ENCODE measurements around the gene PPIA. TPM values are rescaled to one million over a fixed set of nuclear protein-coding genes. Genes with fewer than 3 reads are reported as not detected.

PPIA gene
- total RNA-seq, 1 donor from 2014 or later: 935 TPM

DNA sequence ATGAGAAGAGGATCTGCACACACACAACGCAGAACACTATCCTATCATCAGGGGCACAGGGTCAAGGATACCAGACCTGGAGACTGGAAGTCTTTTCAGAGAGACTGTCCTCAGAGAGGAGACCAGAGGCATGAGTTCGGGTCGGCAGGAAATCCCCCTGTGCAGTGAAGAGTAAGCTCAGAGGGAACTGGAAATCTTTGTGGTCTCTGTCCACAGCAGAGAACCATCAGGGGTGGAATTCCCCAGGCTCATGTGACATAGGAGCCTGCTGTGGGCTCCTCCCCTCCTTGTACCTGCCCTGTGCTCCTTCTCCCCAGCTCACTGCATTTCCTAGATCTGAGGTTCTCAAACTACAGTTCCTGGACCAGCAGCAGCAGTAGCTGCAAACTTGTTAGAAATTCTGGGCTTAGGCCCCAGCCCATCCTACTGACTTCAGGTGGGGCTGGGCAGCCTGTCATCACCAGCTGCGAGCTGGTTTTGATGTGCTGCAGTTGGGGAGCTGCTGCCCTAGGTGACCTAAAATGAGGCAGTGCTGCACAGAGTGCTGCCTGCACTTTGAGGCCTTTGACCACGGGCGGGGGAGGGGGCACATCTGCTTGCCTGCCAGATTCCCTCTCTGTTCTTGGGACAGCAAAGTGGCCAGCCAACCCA, 45.4 kb upstream of the PPIA start:
- no peak for DNase-seq (ENCODE audit: low spot score in 2 of 2, unreplicated experiment in 2 of 2)
- peaks cover 10% of the 10 kb centered on the region for H3K36me3 Mint-ChIP-seq
- no peaks in the 10 kb centered on the region for H3K27me3 Mint-ChIP-seq (ENCODE audit: low read depth)
- H3K4me3 Mint-ChIP-seq: peak overlapping the region; percentile 69
- H3K27ac Mint-ChIP-seq: peak overlapping the region; percentile 6
- peaks cover 3% of the 10 kb centered on the region for H3K9me3 Mint-ChIP-seq
- TF ChIP-seq, protein P1, sequence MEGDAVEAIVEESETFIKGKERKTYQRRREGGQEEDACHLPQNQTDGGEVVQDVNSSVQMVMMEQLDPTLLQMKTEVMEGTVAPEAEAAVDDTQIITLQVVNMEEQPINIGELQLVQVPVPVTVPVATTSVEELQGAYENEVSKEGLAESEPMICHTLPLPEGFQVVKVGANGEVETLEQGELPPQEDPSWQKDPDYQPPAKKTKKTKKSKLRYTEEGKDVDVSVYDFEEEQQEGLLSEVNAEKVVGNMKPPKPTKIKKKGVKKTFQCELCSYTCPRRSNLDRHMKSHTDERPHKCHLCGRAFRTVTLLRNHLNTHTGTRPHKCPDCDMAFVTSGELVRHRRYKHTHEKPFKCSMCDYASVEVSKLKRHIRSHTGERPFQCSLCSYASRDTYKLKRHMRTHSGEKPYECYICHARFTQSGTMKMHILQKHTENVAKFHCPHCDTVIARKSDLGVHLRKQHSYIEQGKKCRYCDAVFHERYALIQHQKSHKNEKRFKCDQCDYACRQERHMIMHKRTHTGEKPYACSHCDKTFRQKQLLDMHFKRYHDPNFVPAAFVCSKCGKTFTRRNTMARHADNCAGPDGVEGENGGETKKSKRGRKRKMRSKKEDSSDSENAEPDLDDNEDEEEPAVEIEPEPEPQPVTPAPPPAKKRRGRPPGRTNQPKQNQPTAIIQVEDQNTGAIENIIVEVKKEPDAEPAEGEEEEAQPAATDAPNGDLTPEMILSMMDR (IDR thresholded peaks at IDR 0.05; ENCODE audit: unreplicated experiment): no peak
- peaks cover 31% of the 10 kb centered on the region for H3K4me1 Mint-ChIP-seq

DNA sequence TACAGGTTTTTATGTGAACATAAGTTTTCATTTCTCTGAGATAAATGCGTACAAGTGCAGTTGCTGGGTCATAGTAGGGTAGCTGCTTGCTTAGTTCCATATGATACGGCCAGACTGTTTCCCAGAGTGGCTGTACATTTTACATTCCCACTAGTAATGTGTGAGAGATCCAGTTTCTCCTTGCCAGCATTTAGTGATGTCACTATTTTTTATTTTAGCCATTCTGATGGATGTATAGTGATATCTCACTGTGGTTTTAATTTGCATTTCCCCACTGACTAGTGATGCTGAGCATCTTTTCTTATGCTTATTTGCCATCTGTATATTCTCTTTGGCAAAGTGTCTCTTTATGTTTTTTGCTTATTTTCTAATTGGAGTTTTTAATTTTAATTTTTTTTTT, 43.7 kb upstream of the PPIA start:
- no peak overlapping the region for H3K4me3 Mint-ChIP-seq

DNA sequence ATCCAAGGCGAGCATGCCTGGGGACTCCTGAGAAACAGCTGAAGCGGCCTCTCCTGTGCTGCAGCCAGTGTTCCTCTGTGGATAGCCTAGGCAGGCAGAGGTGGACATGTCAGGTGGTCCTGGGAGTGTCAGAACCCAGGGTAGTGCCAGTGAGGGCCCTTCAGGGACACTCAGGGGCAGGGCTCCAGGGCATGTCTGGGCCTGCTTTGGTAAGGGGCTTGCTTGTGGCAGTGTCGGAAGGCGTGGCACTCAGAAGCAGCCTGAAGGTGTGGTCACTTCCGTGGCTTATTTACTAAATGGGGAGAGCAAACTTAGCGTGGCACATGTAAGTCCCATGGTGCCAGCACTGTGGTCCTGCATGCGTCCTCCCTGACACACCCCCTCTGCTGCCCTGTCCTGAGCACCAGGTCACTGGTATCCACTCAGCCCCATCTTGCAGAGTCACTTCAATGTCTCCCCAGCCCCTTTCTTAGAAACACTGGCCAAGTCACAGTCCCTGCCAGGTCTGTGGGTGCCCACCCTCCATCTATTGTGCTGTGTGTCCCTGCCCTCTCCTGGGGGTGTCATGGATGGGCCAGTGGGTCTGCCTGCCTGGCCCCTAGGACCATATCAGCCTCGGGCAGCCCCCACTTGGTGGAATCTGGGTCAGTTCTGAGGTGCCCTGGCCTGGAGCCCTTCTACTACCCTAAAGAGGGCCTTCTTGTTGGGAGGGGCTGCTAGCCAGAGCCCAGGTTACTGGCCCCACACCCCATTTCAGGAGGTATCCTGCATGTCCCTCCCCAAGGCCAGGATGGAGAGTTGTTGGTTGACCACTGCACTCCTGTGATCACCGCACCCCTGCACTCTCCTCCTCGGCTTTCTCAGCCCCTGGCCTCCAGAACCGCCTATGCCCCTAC, 41.4 kb upstream of the PPIA start:
- DNase-seq (ENCODE audit: low spot score in 2 of 2, unreplicated experiment in 2 of 2): no peak
- TF ChIP-seq, protein P1 (IDR thresholded peaks at IDR 0.05; ENCODE audit: unreplicated experiment): no peak
- no peak overlapping the region for H3K4me3 Mint-ChIP-seq
- H3K36me3 Mint-ChIP-seq: peaks cover 14% of the 10 kb centered on the region
- peak overlapping the region; percentile 9 for H3K27ac Mint-ChIP-seq
- H3K9me3 Mint-ChIP-seq: peaks cover 3% of the 10 kb centered on the region
- H3K4me1 Mint-ChIP-seq: peaks cover 19% of the 10 kb centered on the region
- H3K27me3 Mint-ChIP-seq (ENCODE audit: low read depth): no peaks in the 10 kb centered on the region

More for the DNA sequence above, 43.7 kb upstream of the PPIA start:
- Mint-ChIP-seq H3K9me3 (peaks cover 3% of the 10 kb centered on the region), H3K36me3 (peaks cover 10% of the 10 kb centered on the region), H3K4me1 (peaks cover 27% of the 10 kb centered on the region), H3K27me3 (ENCODE audit: low read depth) (no peaks in the 10 kb centered on the region), H3K27ac (no peak overlapping the region)
- no peak for DNase-seq (ENCODE audit: low spot score in 2 of 2, unreplicated experiment in 2 of 2)
- TF ChIP-seq, protein P1 (IDR thresholded peaks at IDR 0.05; ENCODE audit: unreplicated experiment): no peak

DNA sequence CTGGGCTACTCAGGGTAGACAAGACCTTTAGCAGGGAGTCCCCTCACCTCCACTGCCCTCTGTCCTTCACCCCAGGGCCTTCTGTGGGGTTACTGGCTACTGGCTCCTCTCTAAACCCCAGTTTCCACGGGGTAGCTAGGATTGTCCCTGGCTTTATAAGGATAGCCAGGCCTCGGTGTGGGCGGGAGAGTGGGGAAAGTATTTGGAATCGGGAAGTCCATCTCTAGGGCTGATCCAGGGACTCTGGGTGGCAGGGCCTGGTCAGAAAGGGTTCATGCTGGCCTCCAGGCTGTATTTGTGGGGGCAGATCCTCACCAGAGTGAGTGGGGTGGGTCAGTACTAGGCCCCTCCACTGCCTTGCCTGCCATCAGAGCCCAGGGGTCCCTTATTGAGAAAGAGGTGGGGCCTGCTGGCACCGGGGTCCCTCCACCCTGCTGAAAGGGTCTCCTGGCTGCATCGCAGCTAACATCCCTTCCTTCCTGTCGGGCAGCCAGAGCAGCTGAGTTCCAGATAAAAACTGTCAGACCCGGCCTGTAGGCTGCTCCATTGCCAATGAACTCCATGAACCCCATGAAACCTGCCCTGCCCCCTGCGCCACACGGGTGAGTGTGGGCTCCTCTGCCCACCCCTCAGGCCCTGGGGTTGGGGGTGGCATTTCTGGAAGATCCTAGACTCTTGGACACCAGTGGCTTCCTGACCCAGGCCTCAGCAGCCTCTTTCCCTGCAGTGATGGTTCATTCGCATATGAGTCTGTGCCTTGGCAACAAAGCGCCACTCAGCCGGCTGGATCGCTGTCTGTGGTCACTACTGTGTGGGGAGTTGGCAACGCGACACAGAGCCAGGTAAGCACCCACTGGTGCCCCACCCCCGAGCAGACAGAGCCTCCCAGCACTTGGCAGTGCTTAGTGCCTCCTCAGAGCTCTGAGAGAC, 40.5 kb upstream of the PPIA start:
- DNase-seq (ENCODE audit: low spot score in 2 of 2, unreplicated experiment in 2 of 2): no peak
- H3K4me1 Mint-ChIP-seq: peaks cover 11% of the 10 kb centered on the region
- peaks cover 3% of the 10 kb centered on the region for H3K9me3 Mint-ChIP-seq
- peak overlapping the region; percentile 9 for H3K27ac Mint-ChIP-seq
- peaks cover 14% of the 10 kb centered on the region for H3K36me3 Mint-ChIP-seq
- no peaks in the 10 kb centered on the region for H3K27me3 Mint-ChIP-seq (ENCODE audit: low read depth)
- no peak overlapping the region for H3K4me3 Mint-ChIP-seq
- TF ChIP-seq, protein P1 (IDR thresholded peaks at IDR 0.05; ENCODE audit: unreplicated experiment): no peak

DNA sequence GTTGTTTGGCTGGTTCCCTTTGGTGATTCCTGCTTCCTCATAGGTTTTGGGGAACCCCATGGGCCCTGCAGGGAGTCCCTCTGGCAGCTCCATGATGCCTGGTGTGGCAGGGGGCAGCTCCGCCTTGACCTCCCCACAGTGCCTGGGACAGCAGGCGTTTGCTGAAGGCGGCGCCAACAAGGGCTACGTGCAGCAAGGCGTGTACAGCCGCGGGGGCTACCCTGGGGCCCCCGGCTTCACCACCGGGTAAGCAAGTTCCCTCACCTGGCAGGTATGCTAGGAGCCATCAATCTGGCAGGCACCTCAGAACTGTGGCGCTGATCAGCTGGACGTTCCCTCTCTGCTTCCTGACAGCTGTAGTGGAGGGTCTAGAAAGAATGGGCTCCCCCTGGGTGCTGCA, 39.6 kb upstream of the PPIA start:
- H3K27me3 Mint-ChIP-seq (ENCODE audit: low read depth): no peaks in the 10 kb centered on the region

More for the DNA sequence above, 39.6 kb upstream of the PPIA start:
- TF ChIP-seq, protein P1 (IDR thresholded peaks at IDR 0.05; ENCODE audit: unreplicated experiment): no peak
- peaks cover 3% of the 10 kb centered on the region for H3K9me3 Mint-ChIP-seq
- H3K27ac Mint-ChIP-seq: no peak overlapping the region
- H3K4me3 Mint-ChIP-seq: no peak overlapping the region
- peaks cover 7% of the 10 kb centered on the region for H3K4me1 Mint-ChIP-seq
- peaks cover 13% of the 10 kb centered on the region for H3K36me3 Mint-ChIP-seq
- no peak for DNase-seq (ENCODE audit: low spot score in 2 of 2, unreplicated experiment in 2 of 2)
